ENCODE results near the gene IGSF22.
"Not testable (repeated sequence)": the region's sequence is repeated elsewhere in the genome, so short reads cannot be mapped to it uniquely, and the experiment has no call there.

Gene IGSF22

DNA sequence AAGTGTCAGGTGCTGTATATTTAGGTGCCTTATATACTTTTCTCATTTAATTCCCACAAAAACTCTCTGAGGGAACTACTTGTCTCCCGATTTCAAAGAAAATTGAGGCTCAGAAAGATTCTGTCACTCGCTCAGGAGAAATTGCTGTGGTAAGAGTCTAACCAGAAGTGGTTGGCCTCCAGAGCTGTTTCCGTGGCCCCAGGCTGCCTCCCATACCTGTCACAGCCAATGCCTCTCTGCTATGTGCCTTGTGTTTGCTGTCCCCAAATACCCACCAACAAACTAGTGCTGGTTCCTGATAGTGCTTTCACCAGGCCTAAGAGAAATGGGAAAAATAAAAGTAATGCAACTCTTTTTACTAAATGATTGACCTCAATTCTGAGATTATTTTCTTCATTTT, 48.4 kb downstream of the IGSF22 start:
- TF ChIP-seq, protein P1, sequence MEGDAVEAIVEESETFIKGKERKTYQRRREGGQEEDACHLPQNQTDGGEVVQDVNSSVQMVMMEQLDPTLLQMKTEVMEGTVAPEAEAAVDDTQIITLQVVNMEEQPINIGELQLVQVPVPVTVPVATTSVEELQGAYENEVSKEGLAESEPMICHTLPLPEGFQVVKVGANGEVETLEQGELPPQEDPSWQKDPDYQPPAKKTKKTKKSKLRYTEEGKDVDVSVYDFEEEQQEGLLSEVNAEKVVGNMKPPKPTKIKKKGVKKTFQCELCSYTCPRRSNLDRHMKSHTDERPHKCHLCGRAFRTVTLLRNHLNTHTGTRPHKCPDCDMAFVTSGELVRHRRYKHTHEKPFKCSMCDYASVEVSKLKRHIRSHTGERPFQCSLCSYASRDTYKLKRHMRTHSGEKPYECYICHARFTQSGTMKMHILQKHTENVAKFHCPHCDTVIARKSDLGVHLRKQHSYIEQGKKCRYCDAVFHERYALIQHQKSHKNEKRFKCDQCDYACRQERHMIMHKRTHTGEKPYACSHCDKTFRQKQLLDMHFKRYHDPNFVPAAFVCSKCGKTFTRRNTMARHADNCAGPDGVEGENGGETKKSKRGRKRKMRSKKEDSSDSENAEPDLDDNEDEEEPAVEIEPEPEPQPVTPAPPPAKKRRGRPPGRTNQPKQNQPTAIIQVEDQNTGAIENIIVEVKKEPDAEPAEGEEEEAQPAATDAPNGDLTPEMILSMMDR (IDR thresholded peaks at IDR 0.05; ENCODE audit: low read depth, low read length): no peak
- TF ChIP-seq POLR2A (IDR thresholded peaks at IDR 0.05; ENCODE audit: extremely low read depth, insufficient read length) (no peak), MYC (IDR thresholded peaks at IDR 0.05; ENCODE audit: low read depth, low read length) (no peak)
- TF ChIP-seq, protein P2, sequence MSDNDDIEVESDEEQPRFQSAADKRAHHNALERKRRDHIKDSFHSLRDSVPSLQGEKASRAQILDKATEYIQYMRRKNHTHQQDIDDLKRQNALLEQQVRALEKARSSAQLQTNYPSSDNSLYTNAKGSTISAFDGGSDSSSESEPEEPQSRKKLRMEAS (IDR thresholded peaks at IDR 0.05; ENCODE audit: low read depth, low read length): no peak
- no peak overlapping the region for H3K4me3 ChIP-seq (ENCODE audit: low read depth, low read length)
- DNase-seq (ENCODE audit: low read depth): no peak

DNA sequence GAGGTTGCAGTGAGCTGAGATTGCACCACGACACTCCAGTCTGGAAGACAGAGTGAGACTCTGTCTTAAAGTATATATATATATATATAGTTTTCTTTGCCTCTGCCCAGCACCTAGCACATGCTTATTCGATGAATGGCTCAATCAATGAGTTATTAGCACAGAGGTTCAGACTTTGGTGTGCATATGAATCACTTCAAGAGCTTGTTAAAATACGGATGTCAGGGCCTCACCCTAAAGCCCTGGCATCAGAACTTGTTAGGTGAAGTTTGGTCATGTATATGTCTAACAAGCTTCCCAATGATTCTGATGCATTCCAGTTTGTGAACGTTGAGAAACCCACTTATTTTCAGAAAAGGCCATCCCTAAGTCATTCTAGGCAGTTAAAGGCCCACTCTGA, 49.2 kb downstream of the IGSF22 start:
- H3K4me3 ChIP-seq (ENCODE audit: low read depth, low read length): no peak overlapping the region
- TF ChIP-seq MYC (IDR thresholded peaks at IDR 0.05; ENCODE audit: low read depth, low read length) (no peak), POLR2A (IDR thresholded peaks at IDR 0.05; ENCODE audit: extremely low read depth, insufficient read length) (no peak)
- TF ChIP-seq, protein P1 (IDR thresholded peaks at IDR 0.05; ENCODE audit: low read depth, low read length): no peak
- TF ChIP-seq, protein P2 (IDR thresholded peaks at IDR 0.05; ENCODE audit: low read depth, low read length): no peak
- no peak for DNase-seq (ENCODE audit: low read depth)

DNA sequence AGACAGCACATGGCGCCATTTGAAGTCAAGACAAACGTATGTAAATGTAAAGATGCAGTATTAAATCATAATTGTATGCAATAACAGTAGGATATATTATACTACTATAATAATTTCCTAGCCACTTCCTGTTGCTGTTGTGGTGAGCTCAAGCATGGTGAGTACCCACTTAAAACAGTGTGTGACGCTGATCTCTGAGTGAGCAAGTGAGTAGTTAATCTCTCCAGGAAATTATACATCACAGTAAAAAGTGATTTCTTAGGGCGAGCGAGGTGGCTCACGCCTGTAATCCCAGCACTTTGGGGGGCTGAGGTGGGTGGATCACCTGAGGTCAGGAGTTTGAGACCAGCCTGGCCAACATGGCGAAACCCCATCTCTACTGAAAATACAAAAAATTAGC, 53.8 kb downstream of the IGSF22 start:
- not testable (repeated sequence) for H3K4me3 ChIP-seq (ENCODE audit: low read depth, low read length)
- peak; percentile 22 for DNase-seq (ENCODE audit: low read depth)

DNA sequence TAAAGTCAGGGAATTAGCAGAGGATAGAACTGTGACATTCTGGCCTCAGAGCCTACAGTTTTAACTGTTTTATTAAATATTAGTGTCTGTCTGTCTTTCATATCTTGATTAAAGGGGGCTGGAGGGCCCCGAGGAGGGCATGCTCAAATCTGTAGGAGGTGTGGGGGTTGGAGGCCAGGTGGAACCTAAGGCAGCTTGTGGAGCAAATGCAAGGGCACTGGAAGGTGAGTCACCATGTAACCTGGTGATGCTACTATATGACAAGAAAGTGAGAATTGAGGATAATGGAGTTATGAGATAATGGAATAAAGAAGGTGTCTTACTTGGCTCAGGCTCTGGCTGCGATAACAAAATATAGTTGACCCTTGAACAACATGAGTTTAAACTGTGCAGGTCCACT, 54.7 kb downstream of the IGSF22 start:
- DNase-seq (ENCODE audit: low read depth): no peak
- TF ChIP-seq MYC (IDR thresholded peaks at IDR 0.05; ENCODE audit: low read depth, low read length): no peak
- TF ChIP-seq, protein P2 (IDR thresholded peaks at IDR 0.05; ENCODE audit: low read depth, low read length): no peak
- TF ChIP-seq POLR2A (IDR thresholded peaks at IDR 0.05; ENCODE audit: extremely low read depth, insufficient read length): no peak
- TF ChIP-seq, protein P1 (IDR thresholded peaks at IDR 0.05; ENCODE audit: low read depth, low read length): no peak
- no peak overlapping the region for H3K4me3 ChIP-seq (ENCODE audit: low read depth, low read length)

DNA sequence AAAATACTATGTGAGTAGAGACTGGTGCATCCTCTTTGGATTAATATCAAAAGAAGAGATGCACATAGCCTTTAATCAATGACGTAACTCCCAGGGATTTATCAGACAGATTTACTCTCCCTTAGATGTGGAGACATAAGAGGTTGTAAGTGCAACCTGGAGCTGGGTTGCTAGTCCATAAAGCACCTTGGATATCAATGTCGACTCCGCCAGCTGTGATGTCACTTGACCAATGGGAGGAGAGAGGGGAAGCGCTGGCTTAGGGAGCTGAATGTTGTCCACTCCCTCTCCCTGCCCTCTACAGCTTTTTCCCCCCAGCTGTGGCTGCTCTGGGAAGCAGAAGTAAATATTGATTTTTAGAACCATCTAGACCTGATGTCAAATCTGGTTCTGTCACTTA, 56.3 kb downstream of the IGSF22 start:
- no peak overlapping the region for H3K4me3 ChIP-seq (ENCODE audit: low read depth, low read length)
- TF ChIP-seq POLR2A (IDR thresholded peaks at IDR 0.05; ENCODE audit: extremely low read depth, insufficient read length) (no peak), MYC (IDR thresholded peaks at IDR 0.05; ENCODE audit: low read depth, low read length) (no peak)
- TF ChIP-seq, protein P1 (IDR thresholded peaks at IDR 0.05; ENCODE audit: low read depth, low read length): no peak
- TF ChIP-seq, protein P2 (IDR thresholded peaks at IDR 0.05; ENCODE audit: low read depth, low read length): no peak
- no peak for DNase-seq (ENCODE audit: low read depth)

DNA sequence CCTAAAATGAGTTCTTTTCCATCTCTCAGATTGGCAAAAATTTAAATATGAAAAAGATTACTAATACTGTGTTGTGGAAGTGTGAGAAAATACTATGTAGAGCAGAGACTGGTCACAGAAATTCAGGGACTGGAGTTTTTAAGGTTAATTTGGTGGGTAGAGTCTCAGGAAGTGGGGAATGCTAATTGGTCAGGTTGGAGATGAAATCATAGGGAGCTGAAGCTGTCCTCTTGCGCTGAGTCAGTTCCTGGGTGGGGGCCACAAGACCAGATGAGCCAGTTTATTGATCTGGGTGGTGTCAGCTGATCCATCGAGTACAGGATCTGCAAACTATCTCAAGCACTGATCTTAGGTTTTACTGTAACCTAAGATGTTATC, 56.8 kb downstream of the IGSF22 start:
- H3K4me3 ChIP-seq (ENCODE audit: low read depth, low read length): no peak overlapping the region
- TF ChIP-seq, protein P1 (IDR thresholded peaks at IDR 0.05; ENCODE audit: low read depth, low read length): no peak
- TF ChIP-seq MYC (IDR thresholded peaks at IDR 0.05; ENCODE audit: low read depth, low read length): no peak
- TF ChIP-seq, protein P2 (IDR thresholded peaks at IDR 0.05; ENCODE audit: low read depth, low read length): no peak
- no peak for TF ChIP-seq POLR2A (IDR thresholded peaks at IDR 0.05; ENCODE audit: extremely low read depth, insufficient read length)
- DNase-seq (ENCODE audit: low read depth): peak; percentile 24
